Measurements from ENCODE around the gene PRDX5.

DNA sequence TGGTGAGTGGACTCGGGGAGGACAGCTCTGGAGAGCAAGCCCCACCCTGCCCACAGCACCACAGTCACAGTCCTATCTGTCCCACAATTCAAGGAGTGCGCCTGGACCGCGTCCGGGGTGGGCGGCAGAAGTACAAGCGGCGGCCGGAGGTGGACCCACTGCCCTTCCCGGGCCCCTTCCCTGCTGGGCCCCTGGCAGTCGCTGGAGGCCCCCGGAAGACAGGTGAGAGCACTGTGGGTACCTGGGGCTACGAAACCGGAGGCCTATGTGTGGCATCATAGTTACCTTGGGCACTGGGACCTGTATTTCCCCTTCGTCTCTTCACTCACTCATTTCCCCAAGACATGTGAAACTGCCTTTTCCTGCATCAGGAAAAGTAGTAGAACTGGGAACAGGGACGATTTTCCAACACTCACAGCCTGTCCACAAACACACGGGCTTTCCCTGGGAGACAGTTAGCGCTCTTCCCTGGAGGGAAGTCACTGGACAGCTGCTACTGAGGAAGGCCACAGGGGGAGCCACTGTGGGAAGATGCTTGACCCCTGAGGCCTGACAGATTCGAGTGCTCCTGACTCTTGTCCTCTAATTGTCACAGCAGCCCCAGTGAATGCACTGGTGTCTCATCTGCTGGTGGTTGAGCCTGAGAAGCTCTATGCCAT lies 3.6 kb upstream of the PRDX5 start:
- TF ChIP-seq, protein P1, sequence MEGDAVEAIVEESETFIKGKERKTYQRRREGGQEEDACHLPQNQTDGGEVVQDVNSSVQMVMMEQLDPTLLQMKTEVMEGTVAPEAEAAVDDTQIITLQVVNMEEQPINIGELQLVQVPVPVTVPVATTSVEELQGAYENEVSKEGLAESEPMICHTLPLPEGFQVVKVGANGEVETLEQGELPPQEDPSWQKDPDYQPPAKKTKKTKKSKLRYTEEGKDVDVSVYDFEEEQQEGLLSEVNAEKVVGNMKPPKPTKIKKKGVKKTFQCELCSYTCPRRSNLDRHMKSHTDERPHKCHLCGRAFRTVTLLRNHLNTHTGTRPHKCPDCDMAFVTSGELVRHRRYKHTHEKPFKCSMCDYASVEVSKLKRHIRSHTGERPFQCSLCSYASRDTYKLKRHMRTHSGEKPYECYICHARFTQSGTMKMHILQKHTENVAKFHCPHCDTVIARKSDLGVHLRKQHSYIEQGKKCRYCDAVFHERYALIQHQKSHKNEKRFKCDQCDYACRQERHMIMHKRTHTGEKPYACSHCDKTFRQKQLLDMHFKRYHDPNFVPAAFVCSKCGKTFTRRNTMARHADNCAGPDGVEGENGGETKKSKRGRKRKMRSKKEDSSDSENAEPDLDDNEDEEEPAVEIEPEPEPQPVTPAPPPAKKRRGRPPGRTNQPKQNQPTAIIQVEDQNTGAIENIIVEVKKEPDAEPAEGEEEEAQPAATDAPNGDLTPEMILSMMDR (IDR thresholded peaks at IDR 0.05; ENCODE audit: low read length) = no peak
- no peak for TF ChIP-seq EZH2 (IDR thresholded peaks at IDR 0.05; ENCODE audit: borderline replicate concordance, low read length)

Data from OCI-LY1 (cell line).